ENCODE data around the gene SOX11.

The SOX11 gene

GRCh38 chr2:5719629-5720334 lies 27.6 kb downstream of the SOX11 start:
- Histone ChIP-seq H2BK15ac (replicated peaks; ENCODE audit: low read depth) (no peak overlapping the region), H3K27ac (ENCODE audit: low read depth, low read length) (no peak overlapping the region), H3K4me3 (ENCODE audit: low read length) (no peak overlapping the region), H3K23ac (ENCODE audit: low read length) (no peak overlapping the region), H3K4me1 (ENCODE audit: control insufficient read depth, low read depth, low read length) (no peaks in the 10 kb centered on the region), H4K5ac (ENCODE audit: low read length) (no peak overlapping the region), H2BK5ac (ENCODE audit: low read length) (no peak overlapping the region), H3K9ac (ENCODE audit: low read length) (no peak overlapping the region), H3K79me2 (ENCODE audit: control insufficient read depth, insufficient read depth, low read length) (no peaks in the 10 kb centered on the region), H3K4me2 (ENCODE audit: low read length) (no peak overlapping the region), H4K8ac (ENCODE audit: low read depth, low read length) (no peak overlapping the region), H3K56ac (ENCODE audit: low read length) (no peak overlapping the region), H3K27me3 (ENCODE audit: insufficient read depth, low read length, poor library complexity) (no peaks in the 10 kb centered on the region), H3K79me1 (ENCODE audit: low read length) (no peaks in the 10 kb centered on the region), H3K36me3 (ENCODE audit: control insufficient read depth, insufficient read depth, low read length) (no peaks in the 10 kb centered on the region), H2AK5ac (ENCODE audit: low read length) (no peak overlapping the region), H3K4ac (ENCODE audit: low read depth, low read length) (no peak overlapping the region), H2BK120ac (ENCODE audit: low read depth, low read length) (no peak overlapping the region), H3K18ac (ENCODE audit: low read length) (no peak overlapping the region)
- no CpG with 5 or more reads among the region's 4 CpGs for WGBS (ENCODE audit: extremely low coverage, insufficient coverage, low lambda C conversion rate)
- no peak for DNase-seq

GRCh38 chr2:5720426-5720825 lies 28.2 kb downstream of the SOX11 start:
- Histone ChIP-seq H3K4me1 (ENCODE audit: control insufficient read depth, low read depth, low read length) (no peaks in the 10 kb centered on the region), H2BK5ac (ENCODE audit: low read length) (no peak overlapping the region), H3K36me3 (ENCODE audit: control insufficient read depth, insufficient read depth, low read length) (no peaks in the 10 kb centered on the region), H3K79me1 (ENCODE audit: low read length) (no peaks in the 10 kb centered on the region), H3K27ac (ENCODE audit: low read depth, low read length) (no peak overlapping the region), H3K27me3 (ENCODE audit: insufficient read depth, low read length, poor library complexity) (no peaks in the 10 kb centered on the region), H4K5ac (ENCODE audit: low read length) (no peak overlapping the region), H3K18ac (ENCODE audit: low read length) (no peak overlapping the region), H3K23ac (ENCODE audit: low read length) (no peak overlapping the region), H4K8ac (ENCODE audit: low read depth, low read length) (no peak overlapping the region), H3K4me3 (ENCODE audit: low read length) (no peak overlapping the region), H3K9ac (ENCODE audit: low read length) (no peak overlapping the region), H2BK120ac (ENCODE audit: low read depth, low read length) (no peak overlapping the region), H3K79me2 (ENCODE audit: control insufficient read depth, insufficient read depth, low read length) (no peaks in the 10 kb centered on the region), H3K4me2 (ENCODE audit: low read length) (no peak overlapping the region), H2BK15ac (replicated peaks; ENCODE audit: low read depth) (no peak overlapping the region), H3K4ac (ENCODE audit: low read depth, low read length) (no peak overlapping the region), H3K56ac (ENCODE audit: low read length) (no peak overlapping the region), H2AK5ac (ENCODE audit: low read length) (no peak overlapping the region)
- no peak for DNase-seq
- no CpG with 5 or more reads among the region's 7 CpGs for WGBS (ENCODE audit: extremely low coverage, insufficient coverage, low lambda C conversion rate)

- Histone ChIP-seq H3K4me1 (ENCODE audit: control insufficient read depth, low read depth, low read length) (no peaks in the 10 kb centered on the region), H3K79me2 (ENCODE audit: control insufficient read depth, insufficient read depth, low read length) (no peaks in the 10 kb centered on the region), H2AK5ac (ENCODE audit: low read length) (no peak overlapping the region), H2BK5ac (ENCODE audit: low read length) (no peak overlapping the region), H3K4me3 (ENCODE audit: low read length) (no peak overlapping the region), H3K56ac (ENCODE audit: low read length) (no peak overlapping the region), H3K27ac (ENCODE audit: low read depth, low read length) (no peak overlapping the region), H3K36me3 (ENCODE audit: control insufficient read depth, insufficient read depth, low read length) (no peaks in the 10 kb centered on the region), H2BK15ac (replicated peaks; ENCODE audit: low read depth) (no peak overlapping the region), H3K4me2 (ENCODE audit: low read length) (no peak overlapping the region), H3K18ac (ENCODE audit: low read length) (no peak overlapping the region), H3K4ac (ENCODE audit: low read depth, low read length) (no peak overlapping the region), H3K9ac (ENCODE audit: low read length) (no peak overlapping the region), H4K8ac (ENCODE audit: low read depth, low read length) (no peak overlapping the region), H3K23ac (ENCODE audit: low read length) (no peak overlapping the region), H3K27me3 (ENCODE audit: insufficient read depth, low read length, poor library complexity) (no peaks in the 10 kb centered on the region), H2BK120ac (ENCODE audit: low read depth, low read length) (no peak overlapping the region), H4K5ac (ENCODE audit: low read length) (no peak overlapping the region), H3K79me1 (ENCODE audit: low read length) (no peaks in the 10 kb centered on the region)
- DNase-seq = no peak
- WGBS (ENCODE audit: extremely low coverage, insufficient coverage, low lambda C conversion rate) = no CpG with 5 or more reads among the region's 5 CpGs
Measured at GRCh38 chr2:5722236-5722635, 30.1 kb downstream of the SOX11 start.

GRCh38 chr2:5723791-5724735 lies 31.9 kb downstream of the SOX11 start:
- H3K79me2 ChIP-seq (ENCODE audit: control insufficient read depth, insufficient read depth, low read length) = no peaks in the 10 kb centered on the region
- H3K36me3 ChIP-seq (ENCODE audit: control insufficient read depth, insufficient read depth, low read length) = no peaks in the 10 kb centered on the region
- no peak overlapping the region for H3K27ac ChIP-seq (ENCODE audit: low read depth, low read length)
- H2AK5ac ChIP-seq (ENCODE audit: low read length) = no peak overlapping the region
- H3K4me2 ChIP-seq (ENCODE audit: low read length) = no peak overlapping the region
- H2BK15ac ChIP-seq (replicated peaks; ENCODE audit: low read depth) = no peak overlapping the region
- H3K56ac ChIP-seq (ENCODE audit: low read length) = no peak overlapping the region
- no CpG with 5 or more reads among the region's 17 CpGs for WGBS (ENCODE audit: extremely low coverage, insufficient coverage, low lambda C conversion rate)
- H3K4ac ChIP-seq (ENCODE audit: low read depth, low read length) = no peak overlapping the region
- no peaks in the 10 kb centered on the region for H3K79me1 ChIP-seq (ENCODE audit: low read length)
- no peak overlapping the region for H2BK5ac ChIP-seq (ENCODE audit: low read length)
- no peak for DNase-seq
- no peak overlapping the region for H4K5ac ChIP-seq (ENCODE audit: low read length)
- H3K23ac ChIP-seq (ENCODE audit: low read length) = no peak overlapping the region
- H2BK120ac ChIP-seq (ENCODE audit: low read depth, low read length) = no peak overlapping the region
- no peaks in the 10 kb centered on the region for H3K27me3 ChIP-seq (ENCODE audit: insufficient read depth, low read length, poor library complexity)
- no peak overlapping the region for H3K18ac ChIP-seq (ENCODE audit: low read length)
- no peaks in the 10 kb centered on the region for H3K4me1 ChIP-seq (ENCODE audit: control insufficient read depth, low read depth, low read length)
- no peak overlapping the region for H4K8ac ChIP-seq (ENCODE audit: low read depth, low read length)
- H3K4me3 ChIP-seq (ENCODE audit: low read length) = no peak overlapping the region
- no peak overlapping the region for H3K9ac ChIP-seq (ENCODE audit: low read length)

GRCh38 chr2:5725072-5725471 lies 32.9 kb downstream of the SOX11 start:
- no peak overlapping the region for H3K4ac ChIP-seq (ENCODE audit: low read depth, low read length)
- H3K79me2 ChIP-seq (ENCODE audit: control insufficient read depth, insufficient read depth, low read length) = no peaks in the 10 kb centered on the region
- no peak overlapping the region for H4K5ac ChIP-seq (ENCODE audit: low read length)
- H2BK120ac ChIP-seq (ENCODE audit: low read depth, low read length) = no peak overlapping the region
- H3K56ac ChIP-seq (ENCODE audit: low read length) = no peak overlapping the region
- no peak overlapping the region for H2AK5ac ChIP-seq (ENCODE audit: low read length)
- no CpG with 5 or more reads among the region's 1 CpG for WGBS (ENCODE audit: extremely low coverage, insufficient coverage, low lambda C conversion rate)
- no peaks in the 10 kb centered on the region for H3K27me3 ChIP-seq (ENCODE audit: insufficient read depth, low read length, poor library complexity)
- H3K27ac ChIP-seq (ENCODE audit: low read depth, low read length) = no peak overlapping the region
- H3K23ac ChIP-seq (ENCODE audit: low read length) = no peak overlapping the region
- H3K18ac ChIP-seq (ENCODE audit: low read length) = no peak overlapping the region
- no peak overlapping the region for H3K9ac ChIP-seq (ENCODE audit: low read length)
- no peaks in the 10 kb centered on the region for H3K36me3 ChIP-seq (ENCODE audit: control insufficient read depth, insufficient read depth, low read length)
- no peak overlapping the region for H4K8ac ChIP-seq (ENCODE audit: low read depth, low read length)
- no peaks in the 10 kb centered on the region for H3K4me1 ChIP-seq (ENCODE audit: control insufficient read depth, low read depth, low read length)
- H3K79me1 ChIP-seq (ENCODE audit: low read length) = no peaks in the 10 kb centered on the region
- H2BK5ac ChIP-seq (ENCODE audit: low read length) = no peak overlapping the region
- no peak overlapping the region for H3K4me3 ChIP-seq (ENCODE audit: low read length)
- DNase-seq = no peak
- H2BK15ac ChIP-seq (replicated peaks; ENCODE audit: low read depth) = no peak overlapping the region
- H3K4me2 ChIP-seq (ENCODE audit: low read length) = no peak overlapping the region
